Measurements from ENCODE around the gene JADE2. TPM values are rescaled to one million over a fixed set of nuclear protein-coding genes. Genes with fewer than 3 reads are reported as not detected.
A peak's percentile ranks its signal among the peaks of the same experiment; 100 is the strongest.

JADE2 gene
- polyA plus RNA-seq, 3 donors, result 2.1 to 10.2 (median 3.1) TPM

GRCh38 chr5:134575316-134575715 is 49.8 kb downstream of the JADE2 start:
- TF ChIP-seq CTCF (IDR thresholded peaks at IDR 0.05), result no peak
- Histone ChIP-seq H3K79me2 (ENCODE audit: insufficient read depth, low read length) (no peaks in the 10 kb centered on the region), H3K27me3 (ENCODE audit: control insufficient read depth in 2 of 2, insufficient read depth in 2 of 2, low read length in 2 of 2) (no peaks in the 10 kb centered on the region), H3K4me3 (replicated peaks in 1 of 3; ENCODE audit: low read depth in 2 of 3, low read length in 3 of 3) (no peak overlapping the region), H3K4me1 (ENCODE audit: control insufficient read depth in 1 of 2, insufficient read depth in 2 of 2, low read length in 2 of 2) (no peaks in the 10 kb centered on the region), H3K27ac (ENCODE audit: low read depth in 1 of 2, low read length in 2 of 2) (no peak overlapping the region), H3K9ac (ENCODE audit: insufficient read depth, low read length, poor library complexity, severe bottlenecking) (no peak overlapping the region), H4K20me1 (ENCODE audit: insufficient read depth, low read length) (no peaks in the 10 kb centered on the region), H3K36me3 (replicated peaks in 1 of 2; ENCODE audit: control insufficient read depth in 1 of 2, insufficient read depth in 2 of 2, low read length in 2 of 2) (peaks cover 49 to 84% of the 10 kb centered on the region in 2 donors), H3K4me2 (replicated peaks; ENCODE audit: extremely low read depth, low read length, poor library complexity, severe bottlenecking) (no peak overlapping the region), H2AFZ (ENCODE audit: insufficient read depth, low read depth, low read length, poor library complexity, severe bottlenecking) (no peak overlapping the region), H3K9me3 (replicated peaks in 1 of 2; ENCODE audit: control insufficient read depth in 1 of 2, insufficient read depth in 1 of 2, low read length in 2 of 2) (no peaks in the 10 kb centered on the region)
- intact Hi-C loops (cut with micrococcal nuclease), result loop anchor here (5.0 to 10.0 kb wide), 4 partner anchors 43 to 163 kb away; partner anchors contain the start of genes CDKN2AIPNL (in 2 of the 2) and JADE2 (in 1 of the 2)
- Mint-ChIP-seq H3K9me3 (no peaks in the 10 kb centered on the region), H3K27ac (peak overlapping the region in 4 of 7 donors; percentile 7 to 80 (median 10)), H3K4me1 (peaks cover 2% of the 10 kb centered on the region), H3K4me3 (no peak overlapping the region), H3K27me3 (ENCODE audit: low read depth in 3 of 3) (peaks cover 0 to 1% (median 0%) of the 10 kb centered on the region in 3 donors), H3K36me3 (peaks cover 60 to 72% of the 10 kb centered on the region in 2 donors)
- no peak for DNase-seq
- WGBS (ENCODE audit: insufficient coverage), result 85% methylated on average over 2 of the region's 2 CpGs

DNA sequence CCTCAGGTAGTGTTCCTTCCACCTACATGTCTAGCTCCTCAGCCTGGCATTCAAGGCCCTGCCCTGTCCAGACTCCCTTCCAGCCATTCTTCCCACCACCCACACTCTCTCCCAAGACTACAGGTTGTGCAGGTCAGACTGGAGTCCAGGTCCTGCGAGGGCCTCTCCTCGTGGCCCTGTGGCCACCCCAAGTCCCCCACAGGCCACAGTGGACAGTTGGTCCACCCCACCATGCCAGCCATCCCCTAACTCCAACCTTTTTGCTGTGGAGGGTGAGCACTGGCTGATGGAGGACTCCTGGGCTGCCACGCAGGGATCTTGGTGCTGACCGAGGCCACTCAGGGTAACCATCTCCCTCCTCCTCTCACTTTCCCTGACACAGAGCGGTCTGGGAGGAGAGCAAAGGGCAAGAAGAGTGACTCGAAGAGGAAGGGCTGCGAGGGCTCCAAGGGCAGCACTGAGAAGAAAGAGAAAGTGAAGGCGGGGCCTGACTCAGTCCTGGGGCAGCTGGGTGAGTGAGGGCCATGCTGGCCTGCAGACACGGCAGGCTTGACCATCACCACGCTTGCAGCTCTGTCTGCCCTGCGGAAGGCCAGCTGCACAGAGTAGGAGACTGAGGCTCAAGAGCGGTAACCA is 51.0 kb downstream of the JADE2 start:
- Histone ChIP-seq H3K27ac (ENCODE audit: low read depth in 1 of 2, low read length in 2 of 2) (no peak overlapping the region), H3K4me2 (replicated peaks; ENCODE audit: extremely low read depth, low read length, poor library complexity, severe bottlenecking) (no peak overlapping the region), H3K36me3 (replicated peaks in 1 of 2; ENCODE audit: control insufficient read depth in 1 of 2, insufficient read depth in 2 of 2, low read length in 2 of 2) (peaks cover 49 to 73% of the 10 kb centered on the region in 2 donors), H4K20me1 (ENCODE audit: insufficient read depth, low read length) (no peaks in the 10 kb centered on the region), H3K9ac (ENCODE audit: insufficient read depth, low read length, poor library complexity, severe bottlenecking) (no peak overlapping the region), H2AFZ (ENCODE audit: insufficient read depth, low read depth, low read length, poor library complexity, severe bottlenecking) (no peak overlapping the region), H3K27me3 (ENCODE audit: control insufficient read depth in 2 of 2, insufficient read depth in 2 of 2, low read length in 2 of 2) (no peaks in the 10 kb centered on the region), H3K4me3 (replicated peaks in 1 of 3; ENCODE audit: low read depth in 2 of 3, low read length in 3 of 3) (no peak overlapping the region), H3K4me1 (ENCODE audit: control insufficient read depth in 1 of 2, insufficient read depth in 2 of 2, low read length in 2 of 2) (no peaks in the 10 kb centered on the region), H3K9me3 (replicated peaks in 1 of 2; ENCODE audit: control insufficient read depth in 1 of 2, insufficient read depth in 1 of 2, low read length in 2 of 2) (no peaks in the 10 kb centered on the region), H3K79me2 (ENCODE audit: insufficient read depth, low read length) (no peaks in the 10 kb centered on the region)
- intact Hi-C loops (cut with micrococcal nuclease), result loop anchor here (5.0 to 10.0 kb wide), 4 partner anchors 44 to 164 kb away; partner anchors contain the start of genes CDKN2AIPNL (in 2 of the 2) and JADE2 (in 1 of the 2)
- WGBS (ENCODE audit: insufficient coverage), result 100% methylated on average over 5 of the region's 12 CpGs
- Mint-ChIP-seq H3K27me3 (ENCODE audit: low read depth in 3 of 3) (peaks cover 0 to 1% (median 0%) of the 10 kb centered on the region in 3 donors), H3K4me3 (no peak overlapping the region), H3K9me3 (no peaks in the 10 kb centered on the region), H3K27ac (peak overlapping the region in 6 of 7 donors; percentile 6 to 61 (median 37)), H3K36me3 (peaks cover 60 to 68% of the 10 kb centered on the region in 2 donors), H3K4me1 (peaks cover 2% of the 10 kb centered on the region)
- no peak for DNase-seq
- no peak for TF ChIP-seq CTCF (IDR thresholded peaks at IDR 0.05)
